Karpas-422 (cell line): ENCODE results near the gene ARF6. TPM values are rescaled to one million over a fixed set of nuclear protein-coding genes. Genes with fewer than 3 reads are reported as not detected.
"Not testable (repeated sequence)": the region's sequence is repeated elsewhere in the genome, so short reads cannot be mapped to it uniquely, and the experiment has no call there.

Experiments used
- DNase-seq: peaks from one replicate; pipeline ENCODE4 v3.0.0-alpha.2; 2015
- H2AFZ ChIP-seq: fragments of 200-600 bp; sonication (generic); 2 replicates; pipeline ENCODE4 v1.6.1; 2014; ENCODE audit warnings: antibody characterized with exemption, low read length, mixed read lengths
- H3K27ac ChIP-seq: fragments of 200-600 bp; sonication (generic); 2 replicates; pipeline ENCODE4 v1.5.1; 2014; ENCODE audit warnings: mild to moderate bottlenecking, low read length, moderate library complexity
- H3K27me3 ChIP-seq: fragments of 200-600 bp; sonication (generic); 2 replicates; pipeline ENCODE4 v1.6.1; 2014; ENCODE audit warnings: low read length, mixed read lengths
- H3K36me3 ChIP-seq: fragments of 200-600 bp; sonication (generic); 2 replicates; pipeline ENCODE4 v1.6.1; 2014; ENCODE audit warnings: low read length, mixed read lengths; ENCODE audit not compliant: insufficient read depth
- H3K4me1 ChIP-seq: fragments of 200-600 bp; sonication (generic); 2 replicates; pipeline ENCODE4 v1.6.1; 2014; ENCODE audit warnings: mild to moderate bottlenecking, low read length, mixed read lengths
- H3K4me2 ChIP-seq: fragments of 200-600 bp; sonication (generic); 2 replicates; pipeline ENCODE4 v1.6.1; 2014; ENCODE audit warnings: low read length, low read depth, mild to moderate bottlenecking; ENCODE audit not compliant: poor library complexity, severe bottlenecking
- H3K4me3 ChIP-seq: fragments of 200-600 bp; sonication (generic); 2 replicates; pipeline ENCODE4 v1.5.1; 2014; ENCODE audit warnings: mild to moderate bottlenecking, antibody characterized with exemption, low read length, mixed read lengths
- H3K79me2 ChIP-seq: fragments of 200-600 bp; sonication (generic); 2 replicates; pipeline ENCODE4 v1.6.1; 2014; ENCODE audit warnings: mild to moderate bottlenecking, low read length, mixed read lengths
- H3K9ac ChIP-seq: fragments of 200-600 bp; sonication (generic); 2 replicates; pipeline ENCODE4 v1.6.0; 2014; ENCODE audit warnings: low read length
- H3K9me2 ChIP-seq: fragments of 200-600 bp; sonication (generic), shearing (Covaris generic); replicated peaks from 2 replicates; pipeline ENCODE4 v1.6.0; 2014; ENCODE audit warnings: mild to moderate bottlenecking, low read length, moderate library complexity; ENCODE audit not compliant: insufficient read depth
- H3K9me3 ChIP-seq: fragments of 300-700, 200-600 bp; sonication (generic); 2 replicates; pipeline ENCODE4 v1.6.1; 2014; ENCODE audit warnings: low read length, mixed read lengths
- H4K20me1 ChIP-seq: fragments of 200-600 bp; sonication (generic); 2 replicates; pipeline ENCODE4 v1.6.1; 2014; ENCODE audit warnings: mild to moderate bottlenecking, antibody characterized with exemption, low read length, low read depth; ENCODE audit not compliant: insufficient read depth
- total RNA-seq: library from RNA; depleted of rRNA; stranded (reverse); fragments of >200 nt; shearing (Covaris generic); gene quantifications from 2 replicates; pipeline ENCODE4 v1.2.3, GENCODE V29; 2014; ENCODE audit warnings: low replicate concordance

ARF6 gene
- total RNA-seq, 1 experiment from 2014 or later, result 55.0 TPM

DNA sequence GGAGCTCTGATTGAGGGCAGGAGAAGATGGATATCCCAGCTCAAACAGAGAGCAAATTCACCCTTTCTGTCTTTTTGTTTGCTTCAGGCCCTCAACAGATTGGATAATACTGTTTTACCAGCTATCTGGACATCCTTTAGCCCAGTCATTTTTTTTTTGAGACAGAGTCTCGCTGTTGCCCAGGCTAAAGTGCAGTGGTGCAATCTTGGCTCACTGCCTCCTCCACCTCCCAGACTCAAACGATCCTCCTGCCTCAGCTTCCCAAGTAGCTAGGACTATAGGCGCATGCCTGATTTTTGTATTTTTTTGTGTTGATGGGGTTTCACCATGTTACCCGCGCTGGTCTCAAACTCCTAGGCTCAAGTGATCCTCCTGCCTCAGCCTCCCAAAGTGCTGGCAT lies 40.8 kb downstream of the ARF6 start:
- Histone ChIP-seq H3K4me2 (no peak overlapping the region), H4K20me1 (no peaks in the 10 kb centered on the region), H3K9me3 (no peaks in the 10 kb centered on the region), H3K36me3 (no peaks in the 10 kb centered on the region), H3K9ac (no peak overlapping the region), H3K9me2 (no peaks in the 10 kb centered on the region), H3K4me3 (no peak overlapping the region), H3K79me2 (no peaks in the 10 kb centered on the region), H3K27ac (no peak overlapping the region), H3K27me3 (no peaks in the 10 kb centered on the region), H3K4me1 (no peaks in the 10 kb centered on the region), H2AFZ (no peak overlapping the region)
- DNase-seq, result no peak

- DNase-seq, result no peak
- H3K27me3 ChIP-seq, result no peaks in the 10 kb centered on the region
- no peaks in the 10 kb centered on the region for H3K9me3 ChIP-seq
- H3K4me3 ChIP-seq, result no peak overlapping the region
- H3K9me2 ChIP-seq, result no peaks in the 10 kb centered on the region
- no peaks in the 10 kb centered on the region for H3K36me3 ChIP-seq
- H2AFZ ChIP-seq, result no peak overlapping the region
- no peaks in the 10 kb centered on the region for H3K4me1 ChIP-seq
- H3K4me2 ChIP-seq, result no peak overlapping the region
- no peak overlapping the region for H3K9ac ChIP-seq
- no peak overlapping the region for H3K27ac ChIP-seq
- no peaks in the 10 kb centered on the region for H4K20me1 ChIP-seq
- no peaks in the 10 kb centered on the region for H3K79me2 ChIP-seq
Observed at GRCh38 chr14:49934646-49935045, 41.8 kb downstream of the ARF6 start.

- Histone ChIP-seq H3K4me1 (no peaks in the 10 kb centered on the region), H2AFZ (no peak overlapping the region), H3K27me3 (no peaks in the 10 kb centered on the region), H3K79me2 (no peaks in the 10 kb centered on the region), H3K9ac (no peak overlapping the region), H3K27ac (no peak overlapping the region), H3K4me2 (no peak overlapping the region), H3K36me3 (no peaks in the 10 kb centered on the region), H3K9me2 (no peaks in the 10 kb centered on the region), H3K4me3 (no peak overlapping the region), H3K9me3 (no peaks in the 10 kb centered on the region), H4K20me1 (no peaks in the 10 kb centered on the region)
- no peak for DNase-seq
Observed at GRCh38 chr14:49935526-49935925, 42.6 kb downstream of the ARF6 start.

DNA sequence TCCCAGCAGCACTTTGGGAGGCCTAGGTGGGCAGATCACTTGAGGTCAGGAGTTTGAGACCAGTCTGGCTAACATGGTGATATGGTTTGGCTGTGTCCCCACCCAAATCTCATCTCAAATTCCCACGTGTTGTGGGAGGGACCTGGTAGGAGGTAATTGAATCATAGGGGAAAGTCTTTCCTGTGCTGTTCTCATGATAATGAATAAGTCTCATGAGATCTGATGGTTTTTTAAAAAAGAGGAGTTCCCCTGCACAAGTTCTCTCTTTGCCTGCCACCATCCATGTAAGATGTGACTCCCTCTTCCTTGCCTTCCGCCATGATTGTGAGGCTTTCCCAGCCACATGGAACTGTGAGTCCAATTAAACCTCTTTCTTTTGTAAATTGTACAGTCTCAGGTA lies 43.4 kb downstream of the ARF6 start:
- H2AFZ ChIP-seq, H3K4me2 ChIP-seq, H3K27me3 ChIP-seq, H3K4me1 ChIP-seq, H3K9me3 ChIP-seq, DNase-seq, H3K4me3 ChIP-seq, H3K9ac ChIP-seq, H4K20me1 ChIP-seq, H3K79me2 ChIP-seq, H3K36me3 ChIP-seq, H3K27ac ChIP-seq, H3K9me2 ChIP-seq: not testable (repeated sequence)

DNA sequence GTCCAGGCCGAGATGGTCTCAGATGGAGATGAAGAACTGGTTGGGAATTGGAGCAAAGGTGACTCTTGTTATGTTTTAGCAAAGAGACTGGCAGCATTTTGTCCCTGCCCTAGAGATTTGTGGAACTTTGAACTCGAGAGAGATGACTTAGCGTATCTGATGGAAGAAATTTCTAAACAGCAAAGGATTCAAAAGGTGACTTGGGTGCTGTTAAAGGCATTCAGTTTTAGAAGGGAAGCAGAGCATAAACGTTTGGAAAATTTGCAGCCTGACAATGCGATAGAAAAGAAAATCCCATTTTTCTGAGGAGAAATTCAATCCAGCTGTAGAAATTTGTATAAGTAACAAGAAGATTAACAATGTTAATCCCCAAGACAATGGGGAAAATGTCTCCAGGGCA lies 44.0 kb downstream of the ARF6 start:
- not testable (repeated sequence) for H3K27ac ChIP-seq, H3K27me3 ChIP-seq, H3K4me2 ChIP-seq, H3K4me1 ChIP-seq, H4K20me1 ChIP-seq, H2AFZ ChIP-seq, DNase-seq, H3K9me2 ChIP-seq, H3K79me2 ChIP-seq, H3K4me3 ChIP-seq, H3K36me3 ChIP-seq, H3K9me3 ChIP-seq, H3K9ac ChIP-seq

- H3K79me2 ChIP-seq, H3K27me3 ChIP-seq, H3K9ac ChIP-seq, H3K4me2 ChIP-seq, DNase-seq, H3K4me1 ChIP-seq, H3K27ac ChIP-seq, H3K9me2 ChIP-seq, H3K4me3 ChIP-seq, H3K36me3 ChIP-seq, H4K20me1 ChIP-seq, H3K9me3 ChIP-seq, H2AFZ ChIP-seq: not testable (repeated sequence)
Observed at GRCh38 chr14:49939215-49939614, 46.3 kb downstream of the ARF6 start.

GRCh38 chr14:49939884-49940510 lies 47.1 kb downstream of the ARF6 start:
- Histone ChIP-seq H3K9ac (no peak overlapping the region), H3K4me3 (no peak overlapping the region), H4K20me1 (no peaks in the 10 kb centered on the region), H3K9me3 (no peaks in the 10 kb centered on the region), H2AFZ (no peak overlapping the region), H3K4me2 (no peak overlapping the region), H3K27me3 (no peaks in the 10 kb centered on the region), H3K79me2 (no peaks in the 10 kb centered on the region), H3K36me3 (no peaks in the 10 kb centered on the region), H3K4me1 (no peaks in the 10 kb centered on the region), H3K9me2 (no peaks in the 10 kb centered on the region), H3K27ac (no peak overlapping the region)
- no peak for DNase-seq

GRCh38 chr14:49940808-49941421 lies 48.0 kb downstream of the ARF6 start:
- H3K36me3 ChIP-seq, result no peaks in the 10 kb centered on the region
- no peaks in the 10 kb centered on the region for H3K79me2 ChIP-seq
- H3K27ac ChIP-seq, result no peak overlapping the region
- H3K9me3 ChIP-seq, result no peaks in the 10 kb centered on the region
- no peaks in the 10 kb centered on the region for H4K20me1 ChIP-seq
- no peak overlapping the region for H3K9ac ChIP-seq
- no peaks in the 10 kb centered on the region for H3K9me2 ChIP-seq
- H2AFZ ChIP-seq, result no peak overlapping the region
- H3K4me3 ChIP-seq, result no peak overlapping the region
- no peak for DNase-seq
- no peaks in the 10 kb centered on the region for H3K4me1 ChIP-seq
- no peaks in the 10 kb centered on the region for H3K27me3 ChIP-seq
- no peak overlapping the region for H3K4me2 ChIP-seq
